Mesenteric fat pad (tissue), 1 donor: ENCODE measurements around the gene CMIP. TPM values are rescaled to one million over a fixed set of nuclear protein-coding genes. Genes with fewer than 3 reads are reported as not detected.

Source experiments
- DNase-seq: peaks from one replicate; pipeline ENCODE4 v3.0.0-alpha.2; 2020; ENCODE audit warnings: low spot score
- microRNA-seq: library from miRNA; unstranded; fragments of <30 nt; microRNA quantifications from one replicate; pipeline ENCODE4 v1.2.0, GENCODE V29; 2020; ENCODE audit warnings: borderline number of aligned reads
- total RNA-seq: library from RNA; stranded (reverse); fragmentation: NEBNext Ultra II Directional; extraction: Animal tissue kit (Norgen Biotek cat#: 25700); gene quantifications from one replicate; pipeline ENCODE4 v1.2.1, GENCODE V29; 2021
- donor health status: DM: yes; HTN: yes; CAD: no.

CMIP gene
- total RNA-seq, 1 donor from 2014 or later: 68.4 TPM

GRCh38 chr16:81755915-81756614, 311.5 kb downstream of the CMIP start:
- no peak for DNase-seq

GRCh38 chr16:81756615-81757356, 312.2 kb downstream of the CMIP start:
- DNase-seq: no peak

- DNase-seq: no peak
Observed at GRCh38 chr16:81758376-81758775, 313.8 kb downstream of the CMIP start.

Small RNAs within 50 kb of the gene (microRNA-seq; reads per million reads assigned to microRNA genes)
- gene MIR6504 (not detected), gene MIR7854 (not detected)

Other genes with a start within 250 kb of the CMIP start
- gene BCO1, start 206.1 kb upstream of the CMIP start, total RNA-seq: not detected
- 10.0 TPM for gene GAN, start 129.8 kb upstream of the CMIP start, total RNA-seq